ENCODE results near the gene ZCRB1. TPM values are rescaled to one million over a fixed set of nuclear protein-coding genes. Genes with fewer than 3 reads are reported as not detected.

Gene ZCRB1
- polyA plus RNA-seq, 2 of the 4 experiments (the other 2 are of a cell fraction) = 62.7 to 93.0 TPM

DNA sequence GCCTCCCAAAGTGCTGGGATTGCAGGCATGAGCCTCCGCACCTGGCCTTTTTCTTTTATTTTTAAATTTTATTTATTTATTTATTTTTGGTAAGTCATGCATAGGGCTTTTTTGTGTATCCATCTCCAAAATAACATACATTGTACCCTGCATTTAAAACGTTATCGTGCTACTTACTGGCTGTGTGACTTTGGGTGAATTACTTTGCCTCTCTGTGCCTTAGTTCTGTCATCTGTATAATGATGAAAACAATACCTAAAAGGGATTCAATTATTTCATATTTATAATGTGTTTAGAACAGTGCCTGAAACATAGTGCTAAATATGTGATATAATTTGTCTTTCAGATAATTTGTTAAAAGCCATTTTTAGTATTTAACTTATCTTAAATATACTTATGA, 19.6 kb downstream of the ZCRB1 start:
- no peak for ATAC-seq
- FAIRE-seq = no peak
- Histone ChIP-seq H3K27ac (no peak overlapping the region), H3K4me2 (no peak overlapping the region), H3K4me1 (no peaks in the 10 kb centered on the region), H3K4me3 (no peak overlapping the region), H3K9me3 (no peaks in the 10 kb centered on the region)
- DNase-seq (ENCODE audit: low read depth in 1 of 2, low spot score in 1 of 2) = no peak
- POLR2A ChIA-PET = no interaction called here
- CTCF ChIA-PET = no interaction called here
- 92% methylated on average over 3 of the region's 3 CpGs for WGBS (ENCODE audit: missing lambda C conversion rate)
- no peak for TF ChIP-seq SREBF2 (IDR thresholded peaks at IDR 0.05)
- TF ChIP-seq MAZ (IDR thresholded peaks at IDR 0.05; ENCODE audit: borderline replicate concordance, low read depth, low read length) = no peak
- TF ChIP-seq KDM5A (IDR thresholded peaks at IDR 0.05) = no peak
- TF ChIP-seq, protein P1, sequence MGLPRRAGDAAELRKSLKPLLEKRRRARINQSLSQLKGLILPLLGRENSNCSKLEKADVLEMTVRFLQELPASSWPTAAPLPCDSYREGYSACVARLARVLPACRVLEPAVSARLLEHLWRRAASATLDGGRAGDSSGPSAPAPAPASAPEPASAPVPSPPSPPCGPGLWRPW (IDR thresholded peaks at IDR 0.05) = no peak

DNA sequence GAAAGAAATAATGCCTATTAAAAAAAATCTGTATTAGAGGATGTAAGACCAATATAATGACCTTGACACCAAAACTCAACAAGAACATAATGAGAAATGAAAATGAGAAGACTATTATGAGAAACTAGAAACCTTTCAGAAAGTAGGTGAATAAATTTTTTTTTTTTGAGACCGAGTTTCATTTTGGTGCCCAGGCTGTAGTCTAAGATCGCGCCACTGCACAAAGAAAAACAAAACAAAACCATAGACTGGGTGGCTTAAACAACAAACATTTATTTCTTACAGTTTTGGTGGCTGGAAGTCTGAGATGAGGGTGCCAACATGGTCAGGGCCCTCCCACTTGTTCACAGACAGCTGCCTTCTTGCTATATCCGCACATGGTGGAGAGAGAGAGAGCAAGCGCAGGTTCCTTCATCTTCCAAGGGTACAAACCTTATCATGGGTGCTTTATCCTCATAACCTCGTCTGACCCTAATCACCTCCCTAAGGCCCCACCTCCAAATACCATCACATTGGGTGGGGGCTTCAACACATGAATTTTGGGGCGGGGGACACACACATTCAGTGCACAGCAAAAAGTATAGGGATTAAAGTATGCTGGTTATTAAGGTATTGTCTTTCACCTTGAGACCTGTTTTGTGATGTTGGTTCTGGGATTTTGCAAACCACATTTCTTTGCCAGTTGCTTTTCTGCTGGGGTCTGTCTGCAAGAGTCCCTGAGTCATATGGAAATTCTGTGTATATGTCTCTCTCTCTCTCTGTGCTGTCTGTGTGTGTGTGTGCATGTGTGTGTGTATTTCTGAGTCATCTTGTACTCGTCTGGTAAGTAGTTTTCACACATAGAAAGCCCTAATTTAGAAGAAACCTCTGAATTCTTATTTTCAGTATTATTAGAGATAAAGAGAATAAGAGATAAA, 26.2 kb downstream of the ZCRB1 start:
- ATAC-seq (peak; percentile 41 to 70; a peak in 5 of 6 replicates), DNase-seq (ENCODE audit: low read depth in 1 of 2, low spot score in 1 of 2) (peak in 1 of 2 experiments; percentile 49), FAIRE-seq (no peak)
- ChIA-PET CTCF (interaction anchor here (0.7 to 1.1 kb wide), 2 partner anchors 13 to 67 kb away, joined by 3 to 4 read pairs; no protein-coding TSS in a partner anchor), POLR2A (no interaction called here)
- 0 out of 3 replicates have a peak, but pooled peaks cover 4% of the 10 kb centered on the region for H3K4me1 ChIP-seq
- WGBS (ENCODE audit: missing lambda C conversion rate) = 78% methylated on average over 8 of the region's 8 CpGs
- no peak overlapping the region for H3K27ac ChIP-seq
- no peak for TF ChIP-seq CBX2 (IDR thresholded peaks at IDR 0.05; ENCODE audit: borderline replicate concordance, low read depth)
- no peak for TF ChIP-seq FOSL2 (IDR thresholded peaks at IDR 0.05)
- peak; percentile 76 for TF ChIP-seq FOSL2 (CRISPR knock-in tag; IDR thresholded peaks at IDR 0.05)
- TF ChIP-seq HOXA7 (CRISPR knock-in tag; IDR thresholded peaks at IDR 0.05) = no peak
- TF ChIP-seq FOXS1 (CRISPR knock-in tag; IDR thresholded peaks at IDR 0.05) = no peak
- H3K4me3 ChIP-seq = no peak overlapping the region
- no peak overlapping the region for H3K4me2 ChIP-seq
- no peaks in the 10 kb centered on the region for H3K9me3 ChIP-seq

- Histone ChIP-seq H3K4me3 (no peak overlapping the region), H3K27ac (no peak overlapping the region), H3K4me1 (0 out of 3 replicates have a peak, but pooled peaks cover 4% of the 10 kb centered on the region), H3K4me2 (no peak overlapping the region), H3K9me3 (no peaks in the 10 kb centered on the region)
- no peak for FAIRE-seq
- DNase-seq (ENCODE audit: low read depth in 1 of 2, low spot score in 1 of 2) = no peak
- TF ChIP-seq, protein P2, sequence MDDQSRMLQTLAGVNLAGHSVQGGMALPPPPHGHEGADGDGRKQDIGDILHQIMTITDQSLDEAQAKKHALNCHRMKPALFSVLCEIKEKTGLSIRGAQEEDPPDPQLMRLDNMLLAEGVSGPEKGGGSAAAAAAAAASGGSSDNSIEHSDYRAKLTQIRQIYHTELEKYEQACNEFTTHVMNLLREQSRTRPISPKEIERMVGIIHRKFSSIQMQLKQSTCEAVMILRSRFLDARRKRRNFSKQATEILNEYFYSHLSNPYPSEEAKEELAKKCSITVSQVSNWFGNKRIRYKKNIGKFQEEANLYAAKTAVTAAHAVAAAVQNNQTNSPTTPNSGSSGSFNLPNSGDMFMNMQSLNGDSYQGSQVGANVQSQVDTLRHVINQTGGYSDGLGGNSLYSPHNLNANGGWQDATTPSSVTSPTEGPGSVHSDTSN (IDR thresholded peaks at IDR 0.05) = no peak
- TF ChIP-seq CHD4 (IDR thresholded peaks at IDR 0.05; ENCODE audit: borderline replicate concordance) (no peak), PHF8 (IDR thresholded peaks at IDR 0.05; ENCODE audit: borderline replicate concordance, low read depth) (no peak), JUN (IDR thresholded peaks at IDR 0.05) (no peak), CBX2 (IDR thresholded peaks at IDR 0.05; ENCODE audit: borderline replicate concordance, low read depth) (no peak), NPAS2 (CRISPR knock-in tag; IDR thresholded peaks at IDR 0.05; ENCODE audit: borderline replicate concordance) (no peak), RCOR1 (IDR thresholded peaks at IDR 0.05; ENCODE audit: low read depth, low read length) (no peak), ATOH8 (CRISPR knock-in tag; IDR thresholded peaks at IDR 0.05; ENCODE audit: low read depth) (no peak), MAFK (IDR thresholded peaks at IDR 0.05; ENCODE audit: partially characterized antibody) (no peak)
- TF ChIP-seq, protein P1 (IDR thresholded peaks at IDR 0.05) = no peak
- 76% methylated on average over 4 of the region's 4 CpGs for WGBS (ENCODE audit: missing lambda C conversion rate)
- CTCF ChIA-PET = interaction anchor here (0.7 kb wide), 1 partner anchor 66 kb away, joined by 4 read pairs; no protein-coding TSS in a partner anchor
- POLR2A ChIA-PET = no interaction called here
- no peak for ATAC-seq
Measured at GRCh38 chr12:42298887-42299286, 27.0 kb downstream of the ZCRB1 start.

Measured in A549 (cell line).